RWPE2 (cell line): Measurements from ENCODE around the gene PARD6G.

Experiments
- ATAC-seq: fragments of 200-7000 bp; cut with Tn5 transposase; 3 replicates; pipeline ENCODE4 v1.9.1; 2021; ENCODE audit warnings: low read depth
- DNase-seq: peaks from one replicate; pipeline ENCODE4 v3.0.0-alpha.2; 2020; ENCODE audit warnings: low spot score
- H3K27ac ChIP-seq: fragments of 450-650 bp; 2 replicates; pipeline ENCODE4 v1.5.1; 2017; ENCODE audit warnings: mild to moderate bottlenecking; ENCODE audit not compliant: poor library complexity, severe bottlenecking
- H3K27me3 ChIP-seq: fragments of 250-450 bp; sonication (Bioruptor Pico); 2 replicates; pipeline ENCODE4 v1.5.1; 2021; ENCODE audit warnings: mild to moderate bottlenecking, moderate library complexity; ENCODE audit not compliant: insufficient read depth, poor library complexity, severe bottlenecking
- H3K36me3 ChIP-seq: fragments of 250-450 bp; sonication (Bioruptor Pico); 2 replicates; pipeline ENCODE4 v1.5.1; 2020; ENCODE audit warnings: low read depth, mild to moderate bottlenecking, moderate library complexity
- H3K4me1 ChIP-seq: fragments of 250-450 bp; sonication (Bioruptor Pico); 2 replicates; pipeline ENCODE4 v1.5.1; 2021; ENCODE audit warnings: mild to moderate bottlenecking, moderate library complexity; ENCODE audit not compliant: insufficient read depth, poor library complexity, severe bottlenecking
- H3K4me3 ChIP-seq: fragments of 250-450 bp; sonication (Bioruptor Pico); 2 replicates; pipeline ENCODE4 v1.5.1; 2021; ENCODE audit warnings: mild to moderate bottlenecking, moderate library complexity; ENCODE audit not compliant: severe bottlenecking
- H3K9me3 ChIP-seq: fragments of 250-450 bp; sonication (Bioruptor Pico); 2 replicates; pipeline ENCODE4 v1.5.1; 2021; ENCODE audit warnings: mild to moderate bottlenecking, moderate library complexity; ENCODE audit not compliant: severe bottlenecking
- CTCF ChIP-seq: fragments of 450-650 bp; IDR thresholded peaks from one replicate; pipeline ENCODE4 v1.5.1; 2017; ENCODE audit warnings: mild to moderate bottlenecking, moderate library complexity; ENCODE audit not compliant: poor library complexity, severe bottlenecking

The PARD6G gene

GRCh38 chr18:80108739-80109675 lies 138.3 kb downstream of the PARD6G start, which contains the start of gene ADNP2:
TSS of gene ADNP2 (plus strand) at chr18:80109262. CDS start at chr18:80117543, 8,281 bp downstream.
- Histone ChIP-seq H3K9me3 (no peaks in the 10 kb centered on the region), H3K36me3 (peaks cover 19% of the 10 kb centered on the region), H3K4me3 (peak within 1 kb of the TSS; percentile 96), H3K27ac (peak within 1 kb of the TSS; percentile 78), H3K27me3 (no peaks in the 10 kb centered on the region), H3K4me1 (peaks cover 8% of the 10 kb centered on the region)
- ATAC-seq = peak; percentile 86
- peak; percentile 92 for DNase-seq
- TF ChIP-seq CTCF = no peak

- Histone ChIP-seq H3K4me1 (peaks cover 8% of the 10 kb centered on the region), H3K27ac (no peak overlapping the region)
Observed at GRCh38 chr18:80108121-80108536, 139.2 kb downstream of the PARD6G start.

GRCh38 chr18:80107426-80107825 lies 139.9 kb downstream of the PARD6G start:
- Histone ChIP-seq H3K36me3 (peaks cover 18% of the 10 kb centered on the region), H3K4me1 (peaks cover 8% of the 10 kb centered on the region), H3K27me3 (no peaks in the 10 kb centered on the region), H3K4me3 (no peak overlapping the region), H3K9me3 (no peaks in the 10 kb centered on the region), H3K27ac (no peak overlapping the region)
- no peak for TF ChIP-seq CTCF
- no peak for ATAC-seq
- DNase-seq = no peak

More at GRCh38 chr18:80108121-80108536, 139.2 kb downstream of the PARD6G start:
- no peaks in the 10 kb centered on the region for H3K27me3 ChIP-seq
- TF ChIP-seq CTCF = no peak
- H3K9me3 ChIP-seq = no peaks in the 10 kb centered on the region
- H3K36me3 ChIP-seq = peaks cover 19% of the 10 kb centered on the region
- ATAC-seq (no peak), DNase-seq (no peak)
- H3K4me3 ChIP-seq = no peak overlapping the region
